Lung (tissue), 12 donors: Measurements from ENCODE around the gene GPR176. TPM values are rescaled to one million over a fixed set of nuclear protein-coding genes. Genes with fewer than 3 reads are reported as not detected.

Source experiments
- ATAC-seq: fragments of 200-7000 bp; cut with Tn5 transposase; one replicate; pipeline ENCODE4 v1.9.1; 2020; ENCODE audit warnings: moderate number of reproducible peaks; ENCODE audit not compliant: insufficient read depth, low FRiP score
- DNase-seq, 3 donors: peaks; one replicate each; pipeline ENCODE4 v3.0.0-alpha.2; 2013 to 2017
- H3K27ac ChIP-seq, 2 donors: one replicate each; pipeline ENCODE4 v1.5.1; 2013; ENCODE audit warnings: mild to moderate bottlenecking in 2 of 2, moderate library complexity in 2 of 2, control low read depth in 1 of 2, inconsistent platforms in 1 of 2, low read depth in 1 of 2, low read length in 1 of 2
- H3K27me3 ChIP-seq, 3 donors: one replicate each; pipeline ENCODE4 v1.5.1; 2013; ENCODE audit warnings: low read length in 2 of 3; ENCODE audit not compliant: control insufficient read depth in 3 of 3, insufficient read depth in 3 of 3
- H3K36me3 ChIP-seq, 4 donors: one replicate each; pipeline ENCODE4 v1.5.1; 2013; ENCODE audit warnings: low read length in 4 of 4, mild to moderate bottlenecking in 1 of 4, moderate library complexity in 1 of 4; ENCODE audit not compliant: control insufficient read depth in 4 of 4, insufficient read depth in 4 of 4
- H3K4me1 ChIP-seq, 5 donors: one replicate each; pipeline ENCODE4 v1.5.1; 2013; ENCODE audit warnings: low read length in 5 of 5, mild to moderate bottlenecking in 2 of 5, moderate library complexity in 1 of 5; ENCODE audit not compliant: control insufficient read depth in 5 of 5, insufficient read depth in 5 of 5
- H3K4me3 ChIP-seq: one replicate; pipeline ENCODE4 v1.5.1; 2013; ENCODE audit warnings: mild to moderate bottlenecking, control low read depth, moderate library complexity
- H3K9ac ChIP-seq, 2 donors: one replicate each; pipeline ENCODE4 v1.5.1; 2013; ENCODE audit warnings: low read length in 2 of 2, control low read depth in 1 of 2; ENCODE audit not compliant: insufficient read depth in 1 of 2
- H3K9me3 ChIP-seq, 4 donors: one replicate each; pipeline ENCODE4 v1.5.1; 2013; ENCODE audit warnings: low read length in 3 of 4, mild to moderate bottlenecking in 1 of 4, moderate library complexity in 1 of 4; ENCODE audit not compliant: control insufficient read depth in 4 of 4, insufficient read depth in 3 of 4
- WGBS, 2 donors: extraction: QIAGEN DNeasy Blood & Tissue Kit; methylation state at CpG; one replicate each; pipeline ENCODE4 v1.1.7; 2013; 5-methylcytosine and 5-hydroxymethylcytosine counted together
- polyA plus RNA-seq, 2 donors: library from polyadenylated mRNA; stranded (reverse); fragments of 200-250 nt; gene quantifications; one replicate each; pipeline ENCODE4 v1.2.1, GENCODE V29; 2013
- total RNA-seq, 2 donors: library from RNA; depleted of rRNA in 1 of 2; stranded (reverse); fragments of >200 nt in 1 of 2; gene quantifications; one replicate each; pipeline ENCODE4 v1.2.1, GENCODE V29; 2014 to 2021
- TF ChIP-seq, protein P1 (sequence below): IDR thresholded peaks from 2 replicates; pipeline ENCODE4 v1.5.1; 2012; ENCODE audit warnings: mild to moderate bottlenecking; ENCODE audit errors: control extremely low read depth, extremely low read depth
- donor health status: control.
- donor health status: control.
- donor health status: Bipolar disorder and iron deficiency.
- donor health status: healthy.
- donor health status: DM: yes; HTN: yes; CAD: no.

Gene GPR176
- total and polyA plus RNA-seq, 4 donors, result 1.7 to 9.0 (median 6.6) TPM

DNA sequence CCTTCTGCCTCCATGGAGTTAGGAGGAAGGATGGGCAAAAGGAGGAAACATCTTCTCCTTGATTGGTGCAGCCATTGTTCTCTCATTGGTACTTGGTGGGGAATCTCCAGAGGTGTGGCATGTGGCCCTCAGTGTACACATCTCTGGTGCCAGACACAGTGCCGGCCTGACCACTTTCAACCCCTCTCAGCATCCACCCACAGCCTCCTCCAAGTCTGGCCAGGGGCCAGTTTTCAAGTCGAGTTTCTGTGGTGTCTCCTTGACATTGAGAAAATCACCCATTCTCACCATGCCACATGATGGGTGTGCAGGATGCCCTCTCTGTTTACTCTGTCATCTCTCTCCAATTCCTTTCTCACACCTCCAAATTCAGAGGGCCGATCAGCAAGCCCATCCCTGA, 124.6 kb downstream of the GPR176 start:
- Histone ChIP-seq H3K36me3 (no peaks in the 10 kb centered on the region), H3K9me3 (no peaks in the 10 kb centered on the region), H3K27me3 (no peaks in the 10 kb centered on the region), H3K4me3 (no peak overlapping the region), H3K9ac (no peak overlapping the region), H3K4me1 (peaks cover 0 to 6% (median 0%) of the 10 kb centered on the region in 5 donors), H3K27ac (no peak overlapping the region)
- WGBS, 2 donors, result 59 to 63% methylated on average over 3 of the region's 3 CpGs
- no peak for ATAC-seq
- DNase-seq, result no peak
- TF ChIP-seq, protein P1, sequence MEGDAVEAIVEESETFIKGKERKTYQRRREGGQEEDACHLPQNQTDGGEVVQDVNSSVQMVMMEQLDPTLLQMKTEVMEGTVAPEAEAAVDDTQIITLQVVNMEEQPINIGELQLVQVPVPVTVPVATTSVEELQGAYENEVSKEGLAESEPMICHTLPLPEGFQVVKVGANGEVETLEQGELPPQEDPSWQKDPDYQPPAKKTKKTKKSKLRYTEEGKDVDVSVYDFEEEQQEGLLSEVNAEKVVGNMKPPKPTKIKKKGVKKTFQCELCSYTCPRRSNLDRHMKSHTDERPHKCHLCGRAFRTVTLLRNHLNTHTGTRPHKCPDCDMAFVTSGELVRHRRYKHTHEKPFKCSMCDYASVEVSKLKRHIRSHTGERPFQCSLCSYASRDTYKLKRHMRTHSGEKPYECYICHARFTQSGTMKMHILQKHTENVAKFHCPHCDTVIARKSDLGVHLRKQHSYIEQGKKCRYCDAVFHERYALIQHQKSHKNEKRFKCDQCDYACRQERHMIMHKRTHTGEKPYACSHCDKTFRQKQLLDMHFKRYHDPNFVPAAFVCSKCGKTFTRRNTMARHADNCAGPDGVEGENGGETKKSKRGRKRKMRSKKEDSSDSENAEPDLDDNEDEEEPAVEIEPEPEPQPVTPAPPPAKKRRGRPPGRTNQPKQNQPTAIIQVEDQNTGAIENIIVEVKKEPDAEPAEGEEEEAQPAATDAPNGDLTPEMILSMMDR, result no peak

DNA sequence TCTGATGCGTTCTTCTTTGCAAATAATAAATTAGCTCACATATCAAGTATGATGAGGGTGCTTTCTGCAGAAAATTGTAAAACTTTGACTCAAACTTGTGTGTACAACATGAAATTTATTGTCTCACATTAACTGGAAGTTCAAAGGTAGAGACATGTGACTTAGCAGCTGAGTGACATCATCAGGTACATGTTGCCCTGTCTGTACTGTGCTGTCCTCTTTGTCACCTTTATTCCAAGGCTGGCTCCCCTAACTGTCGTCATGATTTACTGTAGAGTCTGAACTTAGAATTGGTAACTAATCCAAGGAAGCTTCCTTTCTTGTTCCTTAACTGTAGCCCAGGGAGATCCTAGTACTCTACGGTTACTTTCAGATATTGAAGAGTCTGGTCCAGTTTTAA, 125.1 kb downstream of the GPR176 start:
- H3K9ac ChIP-seq, result no peak overlapping the region
- 81 to 88% methylated on average over 3 of the region's 3 CpGs for WGBS, 2 donors
- TF ChIP-seq, protein P1, result no peak
- DNase-seq, result no peak
- H3K27ac ChIP-seq, result no peak overlapping the region
- H3K9me3 ChIP-seq, result no peaks in the 10 kb centered on the region
- H3K27me3 ChIP-seq, result no peaks in the 10 kb centered on the region
- H3K36me3 ChIP-seq, result no peaks in the 10 kb centered on the region
- ATAC-seq, result no peak
- peaks cover 0 to 7% (median 0%) of the 10 kb centered on the region in 5 donors for H3K4me1 ChIP-seq
- H3K4me3 ChIP-seq, result no peak overlapping the region

DNA sequence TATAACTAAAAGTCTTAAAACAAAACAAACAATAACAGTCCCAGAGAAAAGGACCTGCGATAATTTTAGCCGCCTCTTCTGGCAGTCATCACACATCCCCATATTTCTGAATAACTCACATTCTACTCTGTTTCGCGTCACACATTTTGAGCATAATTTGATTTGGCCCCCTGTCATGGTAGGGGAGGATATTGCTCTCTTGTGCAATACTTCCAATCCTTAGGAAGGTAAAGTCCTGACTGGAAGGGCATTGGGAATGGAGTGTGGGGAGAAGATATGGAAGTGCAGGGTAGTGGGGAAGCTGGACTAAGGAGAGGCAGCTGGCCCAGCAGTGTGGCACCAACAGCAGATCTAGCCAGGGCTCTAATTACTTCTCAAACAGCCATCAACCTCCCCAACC, 126.1 kb downstream of the GPR176 start:
- Histone ChIP-seq H3K9ac (no peak overlapping the region), H3K27ac (no peak overlapping the region), H3K27me3 (no peaks in the 10 kb centered on the region), H3K4me1 (peaks cover 0 to 14% (median 0%) of the 10 kb centered on the region in 5 donors), H3K36me3 (no peaks in the 10 kb centered on the region), H3K4me3 (no peak overlapping the region), H3K9me3 (no peaks in the 10 kb centered on the region)
- no peak for DNase-seq
- TF ChIP-seq, protein P1, result no peak
- no peak for ATAC-seq
- 91 to 95% methylated on average over 4 of the region's 4 CpGs for WGBS, 2 donors

DNA sequence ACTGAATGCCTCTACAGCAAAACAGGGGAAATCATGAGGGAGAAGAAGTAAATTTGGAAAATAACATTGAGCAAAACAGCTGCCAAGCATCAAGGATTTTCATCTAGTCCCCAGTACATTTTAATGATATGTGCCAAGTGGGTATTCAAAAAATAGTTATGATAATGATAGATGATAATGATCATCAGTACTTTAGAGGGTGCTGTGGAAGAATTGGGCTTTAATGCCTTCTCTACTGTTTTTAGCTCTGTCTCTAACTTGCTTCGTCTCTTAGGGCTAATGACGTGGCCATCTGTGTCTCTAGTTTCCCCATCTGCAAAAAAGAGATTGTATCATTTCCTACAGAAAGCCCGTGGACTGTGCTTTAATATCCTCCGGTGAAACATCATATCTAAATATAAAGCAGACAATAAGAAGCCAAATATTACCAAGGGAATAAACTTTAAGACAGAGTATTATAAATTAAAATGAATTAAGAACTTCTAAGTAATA, 127.2 kb downstream of the GPR176 start:
- Histone ChIP-seq H3K27ac (no peak overlapping the region), H3K27me3 (no peaks in the 10 kb centered on the region), H3K9me3 (no peaks in the 10 kb centered on the region), H3K36me3 (no peaks in the 10 kb centered on the region), H3K4me1 (peaks cover 0 to 14% (median 0%) of the 10 kb centered on the region in 5 donors), H3K9ac (no peak overlapping the region), H3K4me3 (no peak overlapping the region)
- TF ChIP-seq, protein P1, result no peak
- DNase-seq, result no peak
- no peak for ATAC-seq
- WGBS, 2 donors, result 10 to 31% methylated on average over 4 of the region's 4 CpGs
